Ishikawa (cell line): ENCODE results near the gene FAM53B.

Experiments used
- CEBPB ChIP-seq: IDR thresholded peaks from 2 replicates; pipeline ENCODE4 v1.6.1; 2012
- CREB1 ChIP-seq: IDR thresholded peaks from 2 replicates; pipeline ENCODE4 v1.6.1; 2012; ENCODE audit warnings: low read depth
- EGR1 ChIP-seq: IDR thresholded peaks from 2 replicates; pipeline ENCODE4 v1.6.1; 2012
- EP300 ChIP-seq: IDR thresholded peaks from 2 replicates; pipeline ENCODE4 v1.6.1; 2012; ENCODE audit warnings: borderline replicate concordance
- FOXM1 ChIP-seq: IDR thresholded peaks from 2 replicates; pipeline ENCODE4 v1.6.1; 2012; ENCODE audit warnings: low read depth, borderline replicate concordance
- MAX ChIP-seq: IDR thresholded peaks from 2 replicates; pipeline ENCODE4 v1.6.1; 2012
- NFIC ChIP-seq: IDR thresholded peaks from 2 replicates; pipeline ENCODE4 v1.6.1; 2012
- RAD21 ChIP-seq: IDR thresholded peaks from 2 replicates; pipeline ENCODE4 v1.6.1; 2012; ENCODE audit warnings: low read depth
- REST ChIP-seq: IDR thresholded peaks from 2 replicates; pipeline ENCODE4 v1.6.1; 2012; ENCODE audit warnings: low read depth, mild to moderate bottlenecking
- TAF1 ChIP-seq: IDR thresholded peaks from 2 replicates; pipeline ENCODE4 v1.6.1; 2012; ENCODE audit warnings: low read depth, mild to moderate bottlenecking
- TCF12 ChIP-seq: IDR thresholded peaks from 2 replicates; pipeline ENCODE4 v1.6.1; 2012; ENCODE audit warnings: low read depth
- TEAD4 ChIP-seq: IDR thresholded peaks from 2 replicates; pipeline ENCODE4 v1.6.1; 2012
- USF1 ChIP-seq: IDR thresholded peaks from 2 replicates; pipeline ENCODE4 v1.6.1; 2012
- YY1 ChIP-seq: IDR thresholded peaks from 2 replicates; pipeline ENCODE4 v1.6.1; 2012; ENCODE audit warnings: low read depth
- ZBTB7A ChIP-seq: IDR thresholded peaks from 2 replicates; pipeline ENCODE4 v1.6.1; 2012; ENCODE audit warnings: low read depth

The FAM53B gene

GRCh38 chr10:124619195-124619594, 125.0 kb downstream of the FAM53B start:
- TF ChIP-seq TAF1 (no peak), YY1 (no peak), TCF12 (no peak), CEBPB (no peak)

- TF ChIP-seq CREB1: no peak
- no peak for TF ChIP-seq TAF1
- TF ChIP-seq TCF12: no peak
- no peak for TF ChIP-seq EP300
- TF ChIP-seq NFIC: no peak
- TF ChIP-seq RAD21: no peak
- TF ChIP-seq ZBTB7A: no peak
- TF ChIP-seq TEAD4: no peak
- TF ChIP-seq CEBPB: no peak
- TF ChIP-seq MAX: no peak
Measured at GRCh38 chr10:124618470-124619073, 125.6 kb downstream of the FAM53B start.

- TF ChIP-seq YY1 (no peak), EGR1 (no peak), MAX (no peak), CREB1 (no peak), EP300 (no peak), TCF12 (no peak), RAD21 (no peak), CEBPB (no peak), USF1 (no peak), FOXM1 (no peak), TEAD4 (no peak), ZBTB7A (no peak), TAF1 (no peak)
Measured at GRCh38 chr10:124616836-124617130, 127.4 kb downstream of the FAM53B start.

GRCh38 chr10:124616040-124616835, 127.9 kb downstream of the FAM53B start:
- TF ChIP-seq ZBTB7A (0 out of 2 replicates have a peak, but pooled peaks have one; percentile 21), TEAD4 (no peak)

- TF ChIP-seq REST: no peak
- TF ChIP-seq TAF1: no peak
- no peak for TF ChIP-seq YY1
- no peak for TF ChIP-seq RAD21
- no peak for TF ChIP-seq MAX
- TF ChIP-seq TCF12: no peak
- no peak for TF ChIP-seq EP300
- no peak for TF ChIP-seq CEBPB
- TF ChIP-seq TEAD4: no peak
- TF ChIP-seq CREB1: no peak
- no peak for TF ChIP-seq NFIC
- TF ChIP-seq EGR1: no peak
- no peak for TF ChIP-seq ZBTB7A
- no peak for TF ChIP-seq USF1
- TF ChIP-seq FOXM1: no peak
Measured at GRCh38 chr10:124615259-124615658, 128.9 kb downstream of the FAM53B start.

- TF ChIP-seq REST (no peak), CEBPB (no peak)
Measured at GRCh38 chr10:124614003-124614659, 130.0 kb downstream of the FAM53B start.
